SK-N-SH (cell line): ENCODE data around the gene NFIA.

ENCODE experiments used
- GATA2 ChIP-seq: sonication (generic); formaldehyde crosslinking; IDR thresholded peaks from 2 replicates; pipeline ENCODE4 v1.5.0; 2020; ENCODE audit warnings: mild to moderate bottlenecking, missing genetic modification reagents
- RFX5 ChIP-seq: IDR thresholded peaks from 2 replicates; pipeline ENCODE4 v1.6.1; 2012; ENCODE audit warnings: mild to moderate bottlenecking, improper control_type of control experiment, low read length
- TF ChIP-seq, protein P1 (sequence below): IDR thresholded peaks from 2 replicates; pipeline ENCODE4 v1.6.1; 2012; ENCODE audit warnings: mild to moderate bottlenecking, low read depth, low read length, moderate library complexity
- TF ChIP-seq, protein P2 (sequence below): IDR thresholded peaks from 2 replicates; pipeline ENCODE4 v1.4.0; 2012; ENCODE audit warnings: low read depth

DNA sequence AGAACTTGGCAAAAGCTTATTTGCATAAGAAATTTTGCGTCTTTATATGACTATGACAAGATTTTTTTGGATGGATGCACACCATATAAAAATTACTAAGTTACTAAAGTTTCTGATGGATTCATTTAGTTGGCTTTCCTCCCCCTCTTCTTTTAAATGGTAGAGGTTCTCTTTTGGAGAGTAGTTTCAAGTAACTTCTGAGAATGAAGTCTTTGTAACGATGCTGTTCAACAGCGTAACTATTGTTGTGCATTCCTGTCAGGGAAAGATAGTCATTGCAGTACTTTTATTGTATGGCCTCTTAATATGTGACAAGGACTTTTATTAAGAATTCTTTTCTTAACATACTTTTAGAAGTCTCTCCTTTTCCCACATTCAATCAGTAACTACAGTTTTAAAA is 16.0 kb downstream of the NFIA start:
- no peak for TF ChIP-seq RFX5
- TF ChIP-seq, protein P1, sequence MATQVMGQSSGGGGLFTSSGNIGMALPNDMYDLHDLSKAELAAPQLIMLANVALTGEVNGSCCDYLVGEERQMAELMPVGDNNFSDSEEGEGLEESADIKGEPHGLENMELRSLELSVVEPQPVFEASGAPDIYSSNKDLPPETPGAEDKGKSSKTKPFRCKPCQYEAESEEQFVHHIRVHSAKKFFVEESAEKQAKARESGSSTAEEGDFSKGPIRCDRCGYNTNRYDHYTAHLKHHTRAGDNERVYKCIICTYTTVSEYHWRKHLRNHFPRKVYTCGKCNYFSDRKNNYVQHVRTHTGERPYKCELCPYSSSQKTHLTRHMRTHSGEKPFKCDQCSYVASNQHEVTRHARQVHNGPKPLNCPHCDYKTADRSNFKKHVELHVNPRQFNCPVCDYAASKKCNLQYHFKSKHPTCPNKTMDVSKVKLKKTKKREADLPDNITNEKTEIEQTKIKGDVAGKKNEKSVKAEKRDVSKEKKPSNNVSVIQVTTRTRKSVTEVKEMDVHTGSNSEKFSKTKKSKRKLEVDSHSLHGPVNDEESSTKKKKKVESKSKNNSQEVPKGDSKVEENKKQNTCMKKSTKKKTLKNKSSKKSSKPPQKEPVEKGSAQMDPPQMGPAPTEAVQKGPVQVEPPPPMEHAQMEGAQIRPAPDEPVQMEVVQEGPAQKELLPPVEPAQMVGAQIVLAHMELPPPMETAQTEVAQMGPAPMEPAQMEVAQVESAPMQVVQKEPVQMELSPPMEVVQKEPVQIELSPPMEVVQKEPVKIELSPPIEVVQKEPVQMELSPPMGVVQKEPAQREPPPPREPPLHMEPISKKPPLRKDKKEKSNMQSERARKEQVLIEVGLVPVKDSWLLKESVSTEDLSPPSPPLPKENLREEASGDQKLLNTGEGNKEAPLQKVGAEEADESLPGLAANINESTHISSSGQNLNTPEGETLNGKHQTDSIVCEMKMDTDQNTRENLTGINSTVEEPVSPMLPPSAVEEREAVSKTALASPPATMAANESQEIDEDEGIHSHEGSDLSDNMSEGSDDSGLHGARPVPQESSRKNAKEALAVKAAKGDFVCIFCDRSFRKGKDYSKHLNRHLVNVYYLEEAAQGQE, result no peak
- no peak for TF ChIP-seq GATA2 (CRISPR knock-in tag)
- TF ChIP-seq, protein P2, sequence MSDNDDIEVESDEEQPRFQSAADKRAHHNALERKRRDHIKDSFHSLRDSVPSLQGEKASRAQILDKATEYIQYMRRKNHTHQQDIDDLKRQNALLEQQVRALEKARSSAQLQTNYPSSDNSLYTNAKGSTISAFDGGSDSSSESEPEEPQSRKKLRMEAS, result no peak
